Measurements from ENCODE around the gene DNAH3.

Gene DNAH3

DNA sequence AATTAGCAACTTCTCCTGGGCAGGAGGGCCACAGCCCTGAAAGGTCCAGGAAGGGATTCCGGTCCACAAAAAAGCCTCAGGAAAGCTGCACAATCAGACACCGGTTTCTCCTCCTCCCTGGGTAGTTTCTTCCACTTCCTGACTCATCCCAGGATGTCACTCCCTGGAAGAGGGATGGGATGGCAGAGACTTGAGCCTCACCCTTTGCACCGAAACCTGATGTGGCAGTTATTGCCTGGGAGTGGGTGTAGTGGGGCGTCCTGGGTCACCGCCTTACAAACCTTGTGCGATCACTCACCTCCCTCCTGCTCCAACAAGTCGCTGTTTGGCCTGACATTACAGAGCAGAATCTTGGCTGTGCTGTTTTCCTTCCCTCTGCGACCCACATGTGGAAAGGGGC, 179.2 kb downstream of the DNAH3 start:
- TF ChIP-seq FOXP2 (optimal IDR thresholded peaks at IDR 0.05; ENCODE audit: borderline replicate concordance, extremely low read depth, extremely low read length, insufficient read depth): no peak
- TF ChIP-seq SIN3A (IDR thresholded peaks at IDR 0.05; ENCODE audit: borderline replicate concordance, insufficient read depth, low read length): no peak
- TF ChIP-seq, protein P1, sequence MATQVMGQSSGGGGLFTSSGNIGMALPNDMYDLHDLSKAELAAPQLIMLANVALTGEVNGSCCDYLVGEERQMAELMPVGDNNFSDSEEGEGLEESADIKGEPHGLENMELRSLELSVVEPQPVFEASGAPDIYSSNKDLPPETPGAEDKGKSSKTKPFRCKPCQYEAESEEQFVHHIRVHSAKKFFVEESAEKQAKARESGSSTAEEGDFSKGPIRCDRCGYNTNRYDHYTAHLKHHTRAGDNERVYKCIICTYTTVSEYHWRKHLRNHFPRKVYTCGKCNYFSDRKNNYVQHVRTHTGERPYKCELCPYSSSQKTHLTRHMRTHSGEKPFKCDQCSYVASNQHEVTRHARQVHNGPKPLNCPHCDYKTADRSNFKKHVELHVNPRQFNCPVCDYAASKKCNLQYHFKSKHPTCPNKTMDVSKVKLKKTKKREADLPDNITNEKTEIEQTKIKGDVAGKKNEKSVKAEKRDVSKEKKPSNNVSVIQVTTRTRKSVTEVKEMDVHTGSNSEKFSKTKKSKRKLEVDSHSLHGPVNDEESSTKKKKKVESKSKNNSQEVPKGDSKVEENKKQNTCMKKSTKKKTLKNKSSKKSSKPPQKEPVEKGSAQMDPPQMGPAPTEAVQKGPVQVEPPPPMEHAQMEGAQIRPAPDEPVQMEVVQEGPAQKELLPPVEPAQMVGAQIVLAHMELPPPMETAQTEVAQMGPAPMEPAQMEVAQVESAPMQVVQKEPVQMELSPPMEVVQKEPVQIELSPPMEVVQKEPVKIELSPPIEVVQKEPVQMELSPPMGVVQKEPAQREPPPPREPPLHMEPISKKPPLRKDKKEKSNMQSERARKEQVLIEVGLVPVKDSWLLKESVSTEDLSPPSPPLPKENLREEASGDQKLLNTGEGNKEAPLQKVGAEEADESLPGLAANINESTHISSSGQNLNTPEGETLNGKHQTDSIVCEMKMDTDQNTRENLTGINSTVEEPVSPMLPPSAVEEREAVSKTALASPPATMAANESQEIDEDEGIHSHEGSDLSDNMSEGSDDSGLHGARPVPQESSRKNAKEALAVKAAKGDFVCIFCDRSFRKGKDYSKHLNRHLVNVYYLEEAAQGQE (IDR thresholded peaks at IDR 0.05; ENCODE audit: insufficient read depth in 1 of 2, low read depth in 2 of 2, low read length in 2 of 2): no peak
- no peak for TF ChIP-seq POLR2AphosphoS5 (IDR thresholded peaks at IDR 0.05; ENCODE audit: low read depth, low read length)
- TF ChIP-seq TAF1 (IDR thresholded peaks at IDR 0.05; ENCODE audit: borderline replicate concordance, insufficient read depth, low read length): no peak

DNA sequence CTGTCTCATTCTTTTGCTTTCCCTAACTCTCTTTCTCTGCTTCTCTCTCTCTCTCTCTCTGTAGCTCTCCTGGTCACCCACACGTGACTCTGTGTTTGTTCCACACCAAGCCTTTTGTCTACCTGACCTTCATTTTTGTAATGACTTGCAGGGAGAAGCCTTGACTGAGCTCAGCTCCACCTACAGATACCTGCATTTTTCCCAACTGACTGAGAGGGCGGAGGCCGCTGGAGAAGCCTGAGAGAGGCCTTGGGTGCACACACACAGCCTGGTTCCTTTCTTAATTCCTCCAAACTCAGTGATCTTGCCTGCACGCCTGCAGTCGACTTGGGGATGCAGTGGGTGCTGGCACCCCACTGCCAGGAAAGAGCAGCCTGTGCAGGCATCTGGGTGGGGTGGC, 181.3 kb downstream of the DNAH3 start:
- TF ChIP-seq FOXP2 (optimal IDR thresholded peaks at IDR 0.05; ENCODE audit: borderline replicate concordance, extremely low read depth, extremely low read length, insufficient read depth) (no peak), SIN3A (IDR thresholded peaks at IDR 0.05; ENCODE audit: borderline replicate concordance, insufficient read depth, low read length) (no peak), TAF1 (IDR thresholded peaks at IDR 0.05; ENCODE audit: borderline replicate concordance, insufficient read depth, low read length) (no peak), POLR2AphosphoS5 (IDR thresholded peaks at IDR 0.05; ENCODE audit: low read depth, low read length) (no peak)
- TF ChIP-seq, protein P1 (IDR thresholded peaks at IDR 0.05; ENCODE audit: insufficient read depth in 1 of 2, low read depth in 2 of 2, low read length in 2 of 2): no peak

DNA sequence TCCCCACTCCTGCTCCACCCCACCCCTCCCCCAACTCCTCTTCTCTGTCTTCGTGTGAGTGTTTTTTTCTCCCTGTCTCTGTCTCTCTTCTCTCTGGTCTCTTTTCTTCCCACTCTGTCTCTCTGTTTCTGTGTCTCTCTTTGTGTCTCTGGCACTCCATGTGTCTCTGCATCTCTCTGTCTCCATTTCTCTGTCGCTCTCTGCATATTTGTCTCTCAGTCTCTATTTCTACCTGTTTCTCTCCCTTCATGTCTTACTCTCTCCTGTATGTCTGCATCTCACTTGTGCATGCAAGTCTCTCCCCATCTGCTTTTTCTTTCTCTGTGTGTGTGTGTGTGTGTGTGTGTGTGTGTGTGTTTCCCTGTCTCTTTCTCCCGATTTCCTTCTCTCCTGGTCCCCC, 181.9 kb downstream of the DNAH3 start:
- TF ChIP-seq FOXP2 (optimal IDR thresholded peaks at IDR 0.05; ENCODE audit: borderline replicate concordance, extremely low read depth, extremely low read length, insufficient read depth) (no peak), POLR2AphosphoS5 (IDR thresholded peaks at IDR 0.05; ENCODE audit: low read depth, low read length) (no peak), TAF1 (IDR thresholded peaks at IDR 0.05; ENCODE audit: borderline replicate concordance, insufficient read depth, low read length) (no peak), SIN3A (IDR thresholded peaks at IDR 0.05; ENCODE audit: borderline replicate concordance, insufficient read depth, low read length) (no peak)
- TF ChIP-seq, protein P1 (IDR thresholded peaks at IDR 0.05; ENCODE audit: insufficient read depth in 1 of 2, low read depth in 2 of 2, low read length in 2 of 2): no peak

DNA sequence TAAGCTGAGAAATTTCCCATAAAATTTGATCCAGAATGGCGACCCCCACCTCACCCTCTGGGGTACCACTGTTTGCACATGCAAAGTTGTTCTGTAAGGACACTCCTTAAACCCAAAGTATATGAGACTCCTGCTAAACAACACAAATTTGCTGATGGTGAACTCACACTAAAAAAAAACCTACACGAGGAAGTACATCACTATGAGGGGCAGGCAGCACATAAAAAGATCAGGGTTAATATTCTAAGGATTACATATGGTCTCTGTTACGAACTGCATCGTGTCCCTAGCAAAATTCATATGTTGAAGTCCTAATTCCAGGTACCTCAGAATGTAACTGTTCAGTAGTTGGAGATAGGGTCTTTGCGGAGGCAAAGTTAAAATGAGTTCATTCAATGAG, 189.7 kb downstream of the DNAH3 start:
- no peak for TF ChIP-seq FOXP2 (optimal IDR thresholded peaks at IDR 0.05; ENCODE audit: borderline replicate concordance, extremely low read depth, extremely low read length, insufficient read depth)
- TF ChIP-seq TAF1 (IDR thresholded peaks at IDR 0.05; ENCODE audit: borderline replicate concordance, insufficient read depth, low read length): no peak
- TF ChIP-seq, protein P1 (IDR thresholded peaks at IDR 0.05; ENCODE audit: insufficient read depth in 1 of 2, low read depth in 2 of 2, low read length in 2 of 2): no peak
- TF ChIP-seq POLR2AphosphoS5 (IDR thresholded peaks at IDR 0.05; ENCODE audit: low read depth, low read length): no peak
- TF ChIP-seq SIN3A (IDR thresholded peaks at IDR 0.05; ENCODE audit: borderline replicate concordance, insufficient read depth, low read length): no peak

DNA sequence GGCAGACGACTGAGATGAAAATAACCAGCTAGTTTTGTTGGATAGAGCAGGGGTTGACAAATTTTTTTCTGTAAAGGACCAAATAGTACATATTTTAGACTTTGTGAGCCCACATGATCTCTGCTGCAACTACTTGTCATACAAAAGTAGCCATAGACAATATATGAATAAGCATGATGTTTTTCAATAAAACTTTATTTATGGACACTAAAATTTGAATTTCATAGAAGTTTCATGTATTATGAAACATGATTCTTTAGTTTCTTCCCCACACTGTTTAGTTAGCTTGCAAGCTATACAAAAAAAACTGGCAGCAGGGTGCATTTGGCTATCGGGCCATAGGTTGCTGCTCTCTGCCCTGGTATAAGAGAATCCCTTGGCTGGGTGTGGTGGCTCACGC, 193.5 kb downstream of the DNAH3 start:
- TF ChIP-seq POLR2AphosphoS5 (IDR thresholded peaks at IDR 0.05; ENCODE audit: low read depth, low read length) (no peak), FOXP2 (optimal IDR thresholded peaks at IDR 0.05; ENCODE audit: borderline replicate concordance, extremely low read depth, extremely low read length, insufficient read depth) (no peak), SIN3A (IDR thresholded peaks at IDR 0.05; ENCODE audit: borderline replicate concordance, insufficient read depth, low read length) (no peak), TAF1 (IDR thresholded peaks at IDR 0.05; ENCODE audit: borderline replicate concordance, insufficient read depth, low read length) (no peak)
- TF ChIP-seq, protein P1 (IDR thresholded peaks at IDR 0.05; ENCODE audit: insufficient read depth in 1 of 2, low read depth in 2 of 2, low read length in 2 of 2): no peak
